Gastrocnemius medialis (tissue), 4 donors: ENCODE measurements around the gene FOXA2. TPM values are rescaled to one million over a fixed set of nuclear protein-coding genes. Genes with fewer than 3 reads are reported as not detected.

ENCODE experiments used
- ATAC-seq, 2 donors: fragments of 150-250 bp; one replicate each; pipeline ENCODE4 v1.9.1; 2016
- DNase-seq, 2 donors: peaks; one replicate each; pipeline ENCODE4 v3.0.0-alpha.2; 2019
- H3K27ac ChIP-seq, 4 donors: fragments of 200-600 bp; sonication (generic); 1 replicate in 1 of 4; 2 replicates in 3 of 4; pipeline ENCODE4 v1.5.1; 2016 to 2018; ENCODE audit warnings: mild to moderate bottlenecking in 2 of 4, moderate library complexity in 1 of 4
- H3K27me3 ChIP-seq, 3 donors: fragments of 200-600 bp; sonication (generic) in 2 of 3; 1 replicate in 1 of 3; 2 replicates in 2 of 3; pipeline versions ENCODE4 v1.5.1 to v1.6.0; 2016 to 2019; ENCODE audit warnings: mild to moderate bottlenecking in 1 of 3, moderate library complexity in 1 of 3
- H3K36me3 ChIP-seq, 2 donors: fragments of 200-600 bp; sonication (generic) in 1 of 2; one replicate each; pipeline ENCODE4 v1.5.1; 2017 to 2018
- H3K4me1 ChIP-seq, 2 donors: fragments of 200-600 bp; sonication (generic) in 1 of 2; one replicate each; pipeline ENCODE4 v1.5.1; 2016 to 2017; ENCODE audit warnings: mild to moderate bottlenecking in 2 of 2
- H3K4me3 ChIP-seq, 4 donors: fragments of 200-600 bp; sonication (generic) in 3 of 4; 1 replicate in 1 of 4; 2 replicates in 3 of 4; pipeline ENCODE4 v1.5.1; 2016 to 2019; ENCODE audit warnings: mild to moderate bottlenecking in 2 of 4
- H3K9me3 ChIP-seq, 3 donors: fragments of 200-600 bp; sonication (generic) in 2 of 3; 1 replicate in 1 of 3; 2 replicates in 2 of 3; pipeline ENCODE4 v1.5.1; 2016 to 2019
- CTCF ChIP-seq, 5 experiments: fragments of 450-650 bp in 3 of 5; fragments of 200-600 bp in 2 of 5; sonication (generic) in 2 of 5; IDR thresholded peaks in 4 of 5; conservative IDR thresholded peaks in 1 of 5; 1 replicate in 4 of 5; 2 replicates in 1 of 5; pipeline ENCODE4 v1.5.1; 2016 to 2019; ENCODE audit warnings: antibody characterized with exemption in 5 of 5, mild to moderate bottlenecking in 3 of 5, moderate library complexity in 3 of 5
- POLR2A ChIP-seq, 2 donors: fragments of 450-650 bp; IDR thresholded peaks; one replicate each; pipeline ENCODE4 v1.6.1; 2017; ENCODE audit warnings: antibody characterized with exemption in 2 of 2, mild to moderate bottlenecking in 2 of 2, moderate library complexity in 2 of 2
- in situ Hi-C, 4 donors: fragments of 200-750 bp; cut with MboI; loops; one replicate each; pipeline versions ENCODE4 v1.15.0 to v1.8.0; 2017; ENCODE audit warnings: low sequenced_read_pairs in 4 of 4
- intact Hi-C: fragments of 100-400 bp; cut with DNase I; formaldehyde crosslinking; loops from one replicate; pipeline ENCODE4 v1.15.1; 2023; ENCODE audit warnings: low total_unique reads
- total RNA-seq, 4 donors: library from RNA; depleted of rRNA; stranded (reverse); fragments of >200 nt; gene quantifications; one replicate each; pipeline versions ENCODE4 v1.1.0 to v1.2.3, GENCODE V29; 2016

FOXA2 gene
- total RNA-seq, 4 donors from 2014 or later = 0.42 to 0.72 TPM; not detected in 2

- no peak overlapping the region for H3K27ac ChIP-seq
- H3K27me3 ChIP-seq = no peaks in the 10 kb centered on the region
- no peaks in the 10 kb centered on the region for H3K4me1 ChIP-seq
- DNase-seq (no peak), ATAC-seq (no peak)
- H3K4me3 ChIP-seq = no peak overlapping the region
- no peak for TF ChIP-seq CTCF (IDR thresholded peaks at IDR 0.05 in 4 of 5, conservative IDR thresholded peaks at IDR 0.05 in 1 of 5)
- no peaks in the 10 kb centered on the region for H3K9me3 ChIP-seq
- no peaks in the 10 kb centered on the region for H3K36me3 ChIP-seq
- in situ Hi-C loops = no loop called here
- intact Hi-C loops = no loop called here
Observed at GRCh38 chr20:22536956-22537756, 47.2 kb downstream of the FOXA2 start.

GRCh38 chr20:22536141-22536828, 48.1 kb downstream of the FOXA2 start:
- ATAC-seq (no peak), DNase-seq (no peak)
- Histone ChIP-seq H3K27ac (no peak overlapping the region), H3K9me3 (no peaks in the 10 kb centered on the region), H3K4me1 (no peaks in the 10 kb centered on the region), H3K4me3 (no peak overlapping the region), H3K36me3 (no peaks in the 10 kb centered on the region), H3K27me3 (no peaks in the 10 kb centered on the region)
- in situ Hi-C loops (no loop called here), intact Hi-C loops (no loop called here)
- TF ChIP-seq CTCF (IDR thresholded peaks at IDR 0.05 in 4 of 5, conservative IDR thresholded peaks at IDR 0.05 in 1 of 5) = no peak
- TF ChIP-seq POLR2A (IDR thresholded peaks at IDR 0.05) = no peak

- H3K27me3 ChIP-seq = no peaks in the 10 kb centered on the region
- ATAC-seq = no peak
- no peaks in the 10 kb centered on the region for H3K36me3 ChIP-seq
- no peaks in the 10 kb centered on the region for H3K4me1 ChIP-seq
- H3K4me3 ChIP-seq = no peak overlapping the region
- no peak for DNase-seq
- TF ChIP-seq CTCF (IDR thresholded peaks at IDR 0.05 in 4 of 5, conservative IDR thresholded peaks at IDR 0.05 in 1 of 5) (no peak), POLR2A (IDR thresholded peaks at IDR 0.05) (no peak)
- no peaks in the 10 kb centered on the region for H3K9me3 ChIP-seq
- in situ Hi-C loops (no loop called here), intact Hi-C loops (no loop called here)
- H3K27ac ChIP-seq = no peak overlapping the region
Observed at GRCh38 chr20:22535483-22535882, 48.9 kb downstream of the FOXA2 start.

- intact Hi-C loops (no loop called here), in situ Hi-C loops (no loop called here)
- Histone ChIP-seq H3K4me1 (no peaks in the 10 kb centered on the region), H3K9me3 (no peaks in the 10 kb centered on the region), H3K4me3 (no peak overlapping the region), H3K36me3 (no peaks in the 10 kb centered on the region), H3K27ac (no peak overlapping the region), H3K27me3 (peaks cover 0 to 3% (median 0%) of the 10 kb centered on the region in 3 donors)
- ATAC-seq = no peak
- no peak for TF ChIP-seq CTCF (IDR thresholded peaks at IDR 0.05 in 4 of 5, conservative IDR thresholded peaks at IDR 0.05 in 1 of 5)
- no peak for TF ChIP-seq POLR2A (IDR thresholded peaks at IDR 0.05)
- DNase-seq = no peak
Observed at GRCh38 chr20:22533823-22534751, 50.3 kb downstream of the FOXA2 start.
